Measurements from ENCODE around the gene CPLX3.

CPLX3 gene

GRCh38 chr15:74794970-74795349 lies 31.5 kb upstream of the CPLX3 start:
- H3K4me3 ChIP-seq (ENCODE audit: low read depth, low read length), result no peak overlapping the region
- no peak for DNase-seq (ENCODE audit: low read depth, low spot score)
- TF ChIP-seq, protein P1, sequence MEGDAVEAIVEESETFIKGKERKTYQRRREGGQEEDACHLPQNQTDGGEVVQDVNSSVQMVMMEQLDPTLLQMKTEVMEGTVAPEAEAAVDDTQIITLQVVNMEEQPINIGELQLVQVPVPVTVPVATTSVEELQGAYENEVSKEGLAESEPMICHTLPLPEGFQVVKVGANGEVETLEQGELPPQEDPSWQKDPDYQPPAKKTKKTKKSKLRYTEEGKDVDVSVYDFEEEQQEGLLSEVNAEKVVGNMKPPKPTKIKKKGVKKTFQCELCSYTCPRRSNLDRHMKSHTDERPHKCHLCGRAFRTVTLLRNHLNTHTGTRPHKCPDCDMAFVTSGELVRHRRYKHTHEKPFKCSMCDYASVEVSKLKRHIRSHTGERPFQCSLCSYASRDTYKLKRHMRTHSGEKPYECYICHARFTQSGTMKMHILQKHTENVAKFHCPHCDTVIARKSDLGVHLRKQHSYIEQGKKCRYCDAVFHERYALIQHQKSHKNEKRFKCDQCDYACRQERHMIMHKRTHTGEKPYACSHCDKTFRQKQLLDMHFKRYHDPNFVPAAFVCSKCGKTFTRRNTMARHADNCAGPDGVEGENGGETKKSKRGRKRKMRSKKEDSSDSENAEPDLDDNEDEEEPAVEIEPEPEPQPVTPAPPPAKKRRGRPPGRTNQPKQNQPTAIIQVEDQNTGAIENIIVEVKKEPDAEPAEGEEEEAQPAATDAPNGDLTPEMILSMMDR (IDR thresholded peaks at IDR 0.05; ENCODE audit: insufficient read depth, low read length, missing control alignments), result no peak
- ChIA-PET POLR2A (no interaction called here), CTCF (interaction anchor here (1.1 to 9.6 kb wide), 9 partner anchors 6 to 160 kb away, joined by 3 to 136 read pairs (median 6); partner anchors contain the start of gene CSK)

- TF ChIP-seq, protein P1 (IDR thresholded peaks at IDR 0.05; ENCODE audit: insufficient read depth, low read length, missing control alignments), result no peak
- ChIA-PET POLR2A (no interaction called here), CTCF (interaction anchor here (1.0 to 10.9 kb wide), 5 partner anchors 6 to 25 kb away, joined by 3 to 136 read pairs (median 106); partner anchors contain the start of gene CSK)
- no peak for DNase-seq (ENCODE audit: low read depth, low spot score)
- no peak overlapping the region for H3K4me3 ChIP-seq (ENCODE audit: low read depth, low read length)
These were observed 30.3 kb upstream of the CPLX3 start for GRCh38 chr15:74795966-74796625.

DNA sequence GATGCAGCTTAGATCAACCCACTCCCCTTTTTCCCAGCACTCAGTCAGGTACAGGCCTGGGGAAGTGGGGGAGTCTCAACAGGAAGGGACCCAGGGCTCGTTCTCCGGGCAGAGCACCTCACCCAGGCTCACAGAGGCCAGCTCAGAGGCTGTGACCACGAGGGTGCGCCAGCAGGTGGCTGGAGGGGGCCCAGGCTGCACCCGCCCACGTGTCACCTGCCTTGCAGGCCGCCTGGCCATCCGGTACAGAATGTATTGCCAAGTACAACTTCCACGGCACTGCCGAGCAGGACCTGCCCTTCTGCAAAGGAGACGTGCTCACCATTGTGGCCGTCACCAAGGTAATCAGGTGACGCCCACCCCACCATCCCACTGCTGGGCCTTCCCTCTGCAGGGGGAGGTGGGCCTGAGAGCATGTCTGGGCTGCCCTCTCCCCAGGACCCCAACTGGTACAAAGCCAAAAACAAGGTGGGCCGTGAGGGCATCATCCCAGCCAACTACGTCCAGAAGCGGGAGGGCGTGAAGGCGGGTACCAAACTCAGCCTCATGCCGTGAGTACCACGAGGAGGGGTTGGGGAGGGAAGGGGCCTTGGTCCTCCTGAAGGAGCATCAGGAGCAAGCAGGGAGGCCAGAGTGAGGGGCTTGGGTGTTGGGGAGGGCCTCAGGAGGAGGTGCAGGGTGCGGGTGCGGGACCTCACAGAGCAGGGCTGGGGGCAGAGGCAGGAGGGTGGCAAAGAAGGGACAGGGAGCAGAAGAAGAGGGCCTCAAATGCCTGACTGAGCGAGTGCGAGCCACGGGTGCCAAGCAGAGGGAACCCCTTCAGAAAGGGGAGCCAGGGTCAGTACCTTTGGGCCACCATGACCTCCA lies 27.8 kb upstream of the CPLX3 start:
- ChIA-PET CTCF (interaction anchor here (1.2 to 10.9 kb wide), 12 partner anchors 8 to 151 kb away, joined by 3 to 136 read pairs (median 32); partner anchors contain the start of genes CSK and LMAN1L), POLR2A (no interaction called here)
- TF ChIP-seq, protein P1 (IDR thresholded peaks at IDR 0.05; ENCODE audit: insufficient read depth, low read length, missing control alignments), result no peak
- H3K4me3 ChIP-seq (ENCODE audit: low read depth, low read length), result no peak overlapping the region
- DNase-seq (ENCODE audit: low read depth, low spot score), result no peak

DNA sequence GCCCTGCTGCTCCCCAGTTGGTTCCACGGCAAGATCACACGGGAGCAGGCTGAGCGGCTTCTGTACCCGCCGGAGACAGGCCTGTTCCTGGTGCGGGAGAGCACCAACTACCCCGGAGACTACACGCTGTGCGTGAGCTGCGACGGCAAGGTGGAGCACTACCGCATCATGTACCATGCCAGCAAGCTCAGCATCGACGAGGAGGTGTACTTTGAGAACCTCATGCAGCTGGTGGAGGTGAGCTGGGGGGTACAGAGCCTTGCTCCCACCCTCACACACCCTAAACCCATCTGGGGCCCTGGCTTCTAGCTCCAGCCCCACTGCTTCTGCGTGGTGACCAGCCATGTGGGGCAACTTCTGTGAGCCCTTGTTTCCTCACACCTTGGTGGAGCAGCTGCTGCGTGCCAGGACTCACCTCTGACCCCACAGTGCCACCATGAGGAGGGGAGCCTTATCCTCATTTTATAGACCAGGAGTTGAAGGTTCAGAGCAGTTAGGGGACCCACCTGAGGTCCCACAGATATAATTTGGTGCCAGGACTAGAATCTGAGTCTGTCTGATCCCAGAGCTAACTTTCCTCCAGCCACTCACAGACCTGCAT lies 27.1 kb upstream of the CPLX3 start:
- no peak overlapping the region for H3K4me3 ChIP-seq (ENCODE audit: low read depth, low read length)
- no peak for DNase-seq (ENCODE audit: low read depth, low spot score)
- CTCF ChIA-PET, result interaction anchor here (0.6 to 10.9 kb wide), 20 partner anchors 9 to 176 kb away, joined by 3 to 136 read pairs (median 4); partner anchors contain the start of genes CPLX3, CSK, LMAN1L and ULK3
- TF ChIP-seq, protein P1 (IDR thresholded peaks at IDR 0.05; ENCODE audit: insufficient read depth, low read length, missing control alignments), result no peak
- POLR2A ChIA-PET, result no interaction called here

- ChIA-PET CTCF (interaction anchor here (0.6 to 10.9 kb wide), 24 partner anchors 10 to 177 kb away, joined by 3 to 136 read pairs (median 4); partner anchors contain the start of genes CPLX3, CSK, LMAN1L and ULK3), POLR2A (no interaction called here)
- no peak for DNase-seq (ENCODE audit: low read depth, low spot score)
- H3K4me3 ChIP-seq (ENCODE audit: low read depth, low read length), result no peak overlapping the region
- TF ChIP-seq, protein P1 (IDR thresholded peaks at IDR 0.05; ENCODE audit: insufficient read depth, low read length, missing control alignments), result peak; percentile 97
These were observed 26.4 kb upstream of the CPLX3 start for GRCh38 chr15:74799856-74800558.

All from AG04449 (cell line).